Sciatic nerve (tissue), 1 donor: ENCODE results near the gene USP27X. TPM values are rescaled to one million over a fixed set of nuclear protein-coding genes. Genes with fewer than 3 reads are reported as not detected.

ENCODE experiments used
- total RNA-seq: library from RNA; stranded (reverse); fragmentation: NEBNext Ultra II Directional; extraction: Animal tissue kit (Norgen Biotek cat#: 25700); gene quantifications from one replicate; pipeline ENCODE4 v1.2.1, GENCODE V29; 2021
- donor health status: DM: no; HTN: no; CAD: no.

USP27X gene
- total RNA-seq, 1 donor from 2014 or later = 4.4 TPM

Other genes with a start within 250 kb of the USP27X start
- gene PAGE1, start 183.5 kb upstream of the USP27X start, total RNA-seq = not detected
- not detected for gene PAGE4, start 50.2 kb upstream of the USP27X start, total RNA-seq
- 11.5 TPM for gene CLCN5, start 43.1 kb downstream of the USP27X start, total RNA-seq